K562 (cell line): Measurements from ENCODE around the gene WDR93. TPM values are rescaled to one million over a fixed set of nuclear protein-coding genes. Genes with fewer than 3 reads are reported as not detected.

Experiments used
- ATAC-seq: fragments of 200-7000 bp; cut with Tn5 transposase; 3 replicates; pipeline ENCODE4 v1.9.1; 2020; ENCODE audit warnings: moderate library complexity
- BruUV-seq: library from RNA; stranded (reverse); fragments of 400-500 nt; replicated peaks from 2 replicates; lab custom pipeline; 2021; lab: Mats Ljungman, UMichigan
- CTCF ChIA-PET: fragments of 300-600 bp; formaldehyde crosslinking; extraction: SDS; loops from one replicate; lab custom pipeline; 2021; ENCODE audit warnings: low intra/inter-chr PET ratio; lab: Yijun Ruan, JAX
- POLR2A ChIA-PET: fragments of 300-600, 350-650 bp; sonication (Branson Sonifier 250); formaldehyde crosslinking; extraction: SDS; loops from one replicate; lab custom pipeline; 2021; ENCODE audit warnings: antibody characterized with exemption, inconsistent platforms; lab: Yijun Ruan, JAX
- DNase-seq, 4 experiments: peaks; one replicate each; pipeline versions ENCODE4 v3.0.0 to v3.0.0-alpha.2; 2011 to 2018; ENCODE audit warnings: low spot score in 3 of 4, mixed read lengths in 3 of 4; ENCODE audit errors: extremely low read depth in 1 of 4
- FAIRE-seq: peaks from 2 replicates; lab custom pipeline; 2011; peaks lifted over from hg19 to GRCh38; lab: Jason Lieb, UNC
- H2AFZ ChIP-seq: 2 replicates; pipeline ENCODE4 v1.6.0; 2011; ENCODE audit warnings: low read depth, low read length, control low read depth, inconsistent platforms
- H3K27ac ChIP-seq: fragments of 200-600 bp; 3 replicates; pipeline ENCODE4 v1.8.0; 2011; ENCODE audit warnings: low read depth, mild to moderate bottlenecking, control low read depth, inconsistent platforms, low read length, moderate library complexity, mixed read lengths; ENCODE audit errors: extremely low read depth
- H3K27me3 ChIP-seq, 2 experiments: fragments of 300-600 bp in 1 of 2; 2 replicates in 1 of 2; 3 replicates in 1 of 2; pipeline versions ENCODE4 v1.6.0 to v1.8.0; 2011; ENCODE audit warnings: inconsistent platforms in 2 of 2, low read length in 2 of 2, mild to moderate bottlenecking in 1 of 2, mixed read lengths in 1 of 2, moderate library complexity in 1 of 2; ENCODE audit not compliant: control insufficient read depth in 2 of 2, insufficient read depth in 2 of 2
- H3K36me3 ChIP-seq: fragments of 300-600 bp; 3 replicates; pipeline ENCODE4 v1.8.0; 2011; ENCODE audit warnings: mild to moderate bottlenecking, low read length, inconsistent platforms; ENCODE audit not compliant: control insufficient read depth, insufficient read depth
- H3K4me1 ChIP-seq, 2 experiments: fragments of 200-600 bp in 1 of 2; replicated peaks in 1 of 2; 2 replicates in 1 of 2; 3 replicates in 1 of 2; pipeline versions ENCODE4 v1.5.1 to v1.8.0; 2011; ENCODE audit warnings: inconsistent platforms in 2 of 2, low read length in 2 of 2, mild to moderate bottlenecking in 1 of 2, mixed read lengths in 1 of 2, moderate library complexity in 1 of 2; ENCODE audit not compliant: control insufficient read depth in 2 of 2, insufficient read depth in 2 of 2
- H3K4me2 ChIP-seq: 2 replicates; pipeline ENCODE4 v1.6.1; 2011; ENCODE audit warnings: low read length, control low read depth, inconsistent platforms, mixed read lengths; ENCODE audit not compliant: insufficient read depth
- H3K4me3 ChIP-seq: fragments of 200-600 bp; sonication (generic), shearing (Covaris generic); 2 replicates; pipeline ENCODE4 v1.5.1; 2016; ENCODE audit warnings: control low read depth, inconsistent platforms
- H3K79me2 ChIP-seq: fragments of 200-600 bp; 3 replicates; pipeline ENCODE4 v1.8.0; 2011; ENCODE audit warnings: low read length, inconsistent platforms; ENCODE audit not compliant: control insufficient read depth, insufficient read depth
- H3K9ac ChIP-seq, 2 experiments: 2 replicates each; pipeline versions ENCODE4 v1.6.0 to v1.6.1; 2011; ENCODE audit warnings: low read depth in 2 of 2, low read length in 2 of 2, control low read depth in 1 of 2, inconsistent platforms in 1 of 2, mild to moderate bottlenecking in 1 of 2, mixed read lengths in 1 of 2; ENCODE audit not compliant: insufficient read depth in 1 of 2
- H3K9me1 ChIP-seq: one replicate; pipeline ENCODE4 v1.6.0; 2011; ENCODE audit warnings: inconsistent platforms, mild to moderate bottlenecking, low read length, moderate library complexity; ENCODE audit not compliant: control insufficient read depth, insufficient read depth
- H3K9me3 ChIP-seq: replicated peaks from 2 replicates; pipeline ENCODE4 v1.5.1; 2011; ENCODE audit warnings: low read depth, low read length, inconsistent platforms; ENCODE audit not compliant: control insufficient read depth, insufficient read depth
- H4K20me1 ChIP-seq: replicated peaks from 2 replicates; pipeline ENCODE4 v1.6.1; 2011; ENCODE audit warnings: low read length, inconsistent platforms, mixed read lengths; ENCODE audit not compliant: control insufficient read depth, insufficient read depth
- E2F4 ChIP-seq: sonication (generic); formaldehyde crosslinking; IDR thresholded peaks from 2 replicates; pipeline ENCODE4 v1.8.0; 2022; ENCODE audit warnings: mild to moderate bottlenecking, low read depth, missing genetic modification reagents
- ELF1 ChIP-seq: fragments of 200-800 bp; sonication (Bioruptor generic); IDR thresholded peaks from 2 replicates; pipeline ENCODE4 v1.6.1; 2016; ENCODE audit warnings: missing genetic modification characterization, missing compliant biosample characterization
- EP300 ChIP-seq: IDR thresholded peaks from 2 replicates; pipeline ENCODE4 v1.6.1; 2012; ENCODE audit warnings: low read length, improper control_type of control experiment
- GATAD2A ChIP-seq: fragments of 450-650 bp; IDR thresholded peaks from 2 replicates; pipeline ENCODE4 v1.6.1; 2017
- HNRNPK ChIP-seq: fragments of 200-400 bp; formaldehyde crosslinking; IDR thresholded peaks from one replicate; pipeline ENCODE4 v1.6.1; 2018; ENCODE audit warnings: mild to moderate bottlenecking, low read depth, low read length; ENCODE audit not compliant: poor library complexity, severe bottlenecking
- MIER1 ChIP-seq: fragments of 450-650 bp; IDR thresholded peaks from 2 replicates; pipeline ENCODE4 v1.6.1; 2016; ENCODE audit warnings: antibody characterized with exemption, mild to moderate bottlenecking, low read depth
- MLLT1 ChIP-seq, 2 experiments: fragments of 450-650 bp; IDR thresholded peaks; 2 replicates each; pipeline ENCODE4 v1.6.1; 2016
- POLR3G ChIP-seq: IDR thresholded peaks from 2 replicates; pipeline ENCODE4 v1.6.1; 2011; ENCODE audit not compliant: insufficient read length, insufficient replicate concordance; ENCODE audit errors: extremely low read depth
- TAL1 ChIP-seq: fragments of 450-650 bp; IDR thresholded peaks from 2 replicates; pipeline ENCODE4 v1.6.1; 2016; ENCODE audit warnings: mild to moderate bottlenecking
- YBX1 ChIP-seq: fragments of 450-650 bp; IDR thresholded peaks from 2 replicates; pipeline ENCODE4 v1.7.1; 2016; ENCODE audit warnings: mild to moderate bottlenecking
- ZBTB2 ChIP-seq: fragments of 450-650 bp; IDR thresholded peaks from 2 replicates; pipeline ENCODE4 v1.6.1; 2016; ENCODE audit warnings: antibody characterized with exemption
- ZKSCAN3 ChIP-seq: fragments of 250-450 bp; sonication (Bioruptor Pico); IDR thresholded peaks from 2 replicates; pipeline ENCODE4 v1.4.0; 2020
- ZNF184 ChIP-seq: sonication (generic); formaldehyde crosslinking; IDR thresholded peaks from 2 replicates; pipeline ENCODE4 v1.5.0; 2020; ENCODE audit warnings: missing genetic modification reagents
- WGBS: fragments of 100-300 bp; shearing (Covaris generic); methylation state at CpG from one replicate; pipeline ENCODE4 v1.1.6; 2016; ENCODE audit warnings: low coverage, mixed read lengths; ENCODE audit not compliant: insufficient coverage; ENCODE audit errors: missing lambda C conversion rate; 5-methylcytosine and 5-hydroxymethylcytosine counted together
- in situ Hi-C: fragments of 300-500 bp; cut with MboI; formaldehyde crosslinking; loops from 4 replicates; pipeline ENCODE4 v1.15.0; 2018; ENCODE audit warnings: inconsistent platforms, mixed read lengths
- intact Hi-C: fragments of 100-400 bp; cut with micrococcal nuclease; formaldehyde crosslinking; loops from 2 replicates; pipeline ENCODE4 v1.14.2; 2022
- polyA plus RNA-seq, 8 experiments: library from polyadenylated mRNA; depleted of rRNA in 4 of 8; stranded (reverse) in 5 of 8; unstranded in 3 of 8; fragments of >200 nt; fragmentation: Nextera tagmentation in 2 of 8; fragmentation: Illumina TruSeq in 1 of 8; extraction: Ambion mirVana in 2 of 8; extraction: Trizol in 1 of 8; gene quantifications; 2 replicates each; pipeline versions ENCODE4 v1.2.1 to v1.2.3, GENCODE V29; 2011 to 2014; ENCODE audit warnings: inconsistent platforms in 1 of 8, missing spikeins in 1 of 8
- total RNA-seq, 7 experiments: library from RNA; depleted of rRNA in 6 of 7; stranded (reverse); fragments of >200 nt in 6 of 7; fragmentation: Illumina TruSeq in 2 of 7; extraction: Trizol in 2 of 7; gene quantifications; 2 replicates each; pipeline versions ENCODE4 v1.2.1 to v1.2.3, GENCODE V29; 2011 to 2021; ENCODE audit warnings: low replicate concordance in 1 of 7

The WDR93 gene
- total and polyA plus RNA-seq, 9 of the 15 experiments (the other 6 are each of a cell fraction or from before 2014, with no cell fraction given) = not detected

- no peak for TF ChIP-seq MLLT1 (IDR thresholded peaks at IDR 0.05)
- TF ChIP-seq EP300 = no peak
- TF ChIP-seq POLR3G = no peak
- TF ChIP-seq ZKSCAN3 (CRISPR knock-in tag) = no peak
- no peak for TF ChIP-seq GATAD2A
- TF ChIP-seq YBX1 = no peak
- TF ChIP-seq E2F4 = no peak
- TF ChIP-seq MIER1 = no peak
- TF ChIP-seq ELF1 (tag) = no peak
- TF ChIP-seq TAL1 = no peak
Measured at GRCh38 chr15:89723031-89723430, 32.4 kb downstream of the WDR93 start (continued).

- no peak for TF ChIP-seq ZBTB2
- no peak for TF ChIP-seq HNRNPK
- peak; percentile 87 for TF ChIP-seq ZNF184 (CRISPR knock-in tag)
- no peaks in the 10 kb centered on the region for H4K20me1 ChIP-seq
- no peak overlapping the region for H3K9ac ChIP-seq
- 6% methylated on average over 1 of the region's 1 CpG for WGBS
- H3K9me1 ChIP-seq = no peaks in the 10 kb centered on the region
- in situ Hi-C loops (no loop called here), intact Hi-C loops (no loop called here)
- peaks cover 7 to 39% of the 10 kb centered on the region in 2 experiments for H3K27me3 ChIP-seq
- DNase-seq = no peak
- no peak overlapping the region for H2AFZ ChIP-seq
- no peak overlapping the region for H3K4me2 ChIP-seq
- POLR2A ChIA-PET = interaction anchor here (0.7 kb wide), 1 partner anchor 683 kb away, joined by 4 read pairs; no protein-coding TSS in a partner anchor
- H3K4me3 ChIP-seq = no peak overlapping the region
- H3K36me3 ChIP-seq = no peaks in the 10 kb centered on the region
- CTCF ChIA-PET = no interaction called here
- H3K79me2 ChIP-seq = no peaks in the 10 kb centered on the region
- H3K9me3 ChIP-seq = peaks cover 4% of the 10 kb centered on the region; the same call in 1 of the 2 replicates
- BruUV-seq = no TSS peak
- no peak for ATAC-seq
- no peaks in the 10 kb centered on the region for H3K4me1 ChIP-seq
- FAIRE-seq = no peak
- no peak overlapping the region for H3K27ac ChIP-seq
Measured at GRCh38 chr15:89724621-89725020, 34.0 kb downstream of the WDR93 start.
